GM12878 (cell line): ENCODE measurements around the gene NKRF. TPM values are rescaled to one million over a fixed set of nuclear protein-coding genes. Genes with fewer than 3 reads are reported as not detected.

Experiments used
- ATAC-seq: fragments of 200-7000 bp; cut with Tn5 transposase; 3 replicates; pipeline ENCODE4 v1.9.1; 2020; ENCODE audit warnings: mild to moderate bottlenecking, moderate library complexity
- BruUV-seq: library from RNA; stranded (reverse); fragments of 400-500 nt; replicated peaks from 2 replicates; lab custom pipeline; 2021; lab: Mats Ljungman, UMichigan
- CTCF ChIA-PET: fragments of 300-600 bp; sonication (Branson Sonifier 250); formaldehyde crosslinking; extraction: SDS; loops from one replicate; lab custom pipeline; 2021; ENCODE audit warnings: inconsistent platforms; lab: Yijun Ruan, JAX
- POLR2A ChIA-PET: fragments of 350-600 bp; formaldehyde crosslinking; extraction: SDS; loops from one replicate; lab custom pipeline; 2021; ENCODE audit warnings: inconsistent platforms; lab: Charles Lee
- RAD21 ChIA-PET: fragments of 300-600 bp; sonication (Branson Sonifier 250); formaldehyde crosslinking; loops from one replicate; lab custom pipeline; 2023; ENCODE audit warnings: antibody characterized with exemption; ENCODE audit not compliant: unreplicated experiment; lab: Charles Lee
- SMC1A ChIA-PET: fragments of 300-600 bp; sonication (Branson Sonifier 250); formaldehyde crosslinking; loops from one replicate; lab custom pipeline; 2023; ENCODE audit not compliant: unreplicated experiment, uncharacterized antibody; lab: Charles Lee
- DNase-seq: peaks from one replicate; pipeline ENCODE4 v3.0.0-alpha.2; 2011; ENCODE audit warnings: low read depth, low spot score
- FAIRE-seq: peaks from 3 replicates; lab custom pipeline; 2011; peaks lifted over from hg19 to GRCh38; lab: Jason Lieb, UNC
- H2AFZ ChIP-seq: 2 replicates; pipeline ENCODE4 v1.6.0; 2011; ENCODE audit warnings: low read depth, low read length, control low read depth; ENCODE audit not compliant: control insufficient read depth
- H3K27ac ChIP-seq: 2 replicates; pipeline ENCODE4 v1.5.1; 2011; ENCODE audit warnings: control low read depth; ENCODE audit not compliant: control insufficient read depth, insufficient read depth
- H3K27me3 ChIP-seq, 2 experiments: replicated peaks in 1 of 2; 2 replicates each; pipeline versions ENCODE4 v1.6.0 to v1.6.1; 2011; ENCODE audit warnings: low read length in 1 of 2; ENCODE audit not compliant: control insufficient read depth in 2 of 2, insufficient read depth in 2 of 2
- H3K36me3 ChIP-seq, 2 experiments: 2 replicates each; pipeline ENCODE4 v1.5.1; 2011; ENCODE audit warnings: low read length in 1 of 2; ENCODE audit not compliant: control insufficient read depth in 2 of 2, insufficient read depth in 2 of 2
- H3K4me1 ChIP-seq: 2 replicates; pipeline ENCODE4 v1.6.1; 2011; ENCODE audit warnings: mild to moderate bottlenecking, low read length, moderate library complexity, mixed read lengths; ENCODE audit not compliant: control insufficient read depth, insufficient read depth
- H3K4me2 ChIP-seq: 2 replicates; pipeline ENCODE4 v1.6.0; 2011; ENCODE audit warnings: control low read depth; ENCODE audit not compliant: control insufficient read depth, insufficient read depth
- H3K4me3 ChIP-seq: fragments of 200-600 bp; sonication (generic); 2 replicates; pipeline ENCODE4 v1.5.1; 2016
- H3K79me2 ChIP-seq: 2 replicates; pipeline ENCODE4 v1.6.0; 2011; ENCODE audit warnings: low read length; ENCODE audit not compliant: control insufficient read depth, insufficient read depth
- H3K9ac ChIP-seq: 2 replicates; pipeline ENCODE4 v1.8.0; 2011; ENCODE audit warnings: low read length, control low read depth, mixed read lengths; ENCODE audit not compliant: control insufficient read depth, insufficient read depth
- H3K9me3 ChIP-seq: replicated peaks from 3 replicates; pipeline ENCODE4 v1.5.1; 2011; ENCODE audit warnings: mild to moderate bottlenecking, low read length; ENCODE audit not compliant: control insufficient read depth, insufficient read depth
- H4K20me1 ChIP-seq: 2 replicates; pipeline ENCODE4 v1.6.0; 2011; ENCODE audit not compliant: control insufficient read depth, insufficient read depth
- MYB ChIP-seq: fragments of 150-350 bp; IDR thresholded peaks from 2 replicates; pipeline ENCODE4 v1.6.1; 2014; ENCODE audit warnings: mild to moderate bottlenecking, low read depth, low read length, borderline replicate concordance
- WGBS: methylation state at CpG from one replicate; pipeline ENCODE4 v1.1.6; 2016; ENCODE audit warnings: low lambda C conversion rate; ENCODE audit not compliant: insufficient replicate concordance, insufficient coverage; ENCODE audit errors: missing lambda C conversion rate; 5-methylcytosine and 5-hydroxymethylcytosine counted together
- in situ Hi-C: fragments of 300-500 bp; cut with MboI; formaldehyde crosslinking; loops from 9 replicates; pipeline ENCODE4 v1.14.3; 2018; ENCODE audit warnings: mixed read lengths
- intact Hi-C: fragments of 100-400 bp; cut with micrococcal nuclease; formaldehyde crosslinking; loops from one replicate; pipeline ENCODE4 v1.14.2; 2022; ENCODE audit not compliant: unreplicated experiment
- polyA plus RNA-seq, 11 experiments: library from polyadenylated mRNA; depleted of rRNA in 4 of 11; unstranded in 6 of 11; stranded (reverse) in 5 of 11; fragments of >200 nt; fragmentation: Nextera tagmentation in 4 of 11; fragmentation: Illumina TruSeq in 1 of 11; extraction: Ambion mirVana in 4 of 11; extraction: Trizol in 1 of 11; gene quantifications; 1 replicate in 1 of 11; 2 replicates in 10 of 11; pipeline versions ENCODE4 v1.2.1 to v1.2.3, GENCODE V29; 2011 to 2016; ENCODE audit warnings: inconsistent platforms in 2 of 11, missing spikeins in 2 of 11, low read depth in 1 of 11
- total RNA-seq, 4 experiments: library from RNA; depleted of rRNA in 3 of 4; stranded (reverse); fragments of >200 nt in 3 of 4; fragmentation: Illumina TruSeq in 1 of 4; extraction: Trizol in 1 of 4; gene quantifications; 2 replicates each; pipeline versions ENCODE4 v1.2.1 to v1.2.3, GENCODE V29; 2013 to 2021
- TF ChIP-seq, protein P1 (sequence below), 3 experiments: IDR thresholded peaks in 2 of 3; conservative IDR thresholded peaks in 1 of 3; 2 replicates each; pipeline ENCODE4 v1.5.1; 2011; ENCODE audit warnings: low read depth in 3 of 3, low read length in 3 of 3, mild to moderate bottlenecking in 3 of 3, control low read depth in 2 of 3, moderate library complexity in 2 of 3, inconsistent platforms in 1 of 3, mixed read lengths in 1 of 3; ENCODE audit not compliant: control insufficient read depth in 2 of 3, insufficient read depth in 1 of 3; ENCODE audit errors: extremely low read depth in 1 of 3

NKRF gene
- total and polyA plus RNA-seq, 10 of the 15 experiments (the other 5 are each of a cell fraction or from before 2014, with no cell fraction given), result 6.2 to 21.5 (median 10.1) TPM

DNA sequence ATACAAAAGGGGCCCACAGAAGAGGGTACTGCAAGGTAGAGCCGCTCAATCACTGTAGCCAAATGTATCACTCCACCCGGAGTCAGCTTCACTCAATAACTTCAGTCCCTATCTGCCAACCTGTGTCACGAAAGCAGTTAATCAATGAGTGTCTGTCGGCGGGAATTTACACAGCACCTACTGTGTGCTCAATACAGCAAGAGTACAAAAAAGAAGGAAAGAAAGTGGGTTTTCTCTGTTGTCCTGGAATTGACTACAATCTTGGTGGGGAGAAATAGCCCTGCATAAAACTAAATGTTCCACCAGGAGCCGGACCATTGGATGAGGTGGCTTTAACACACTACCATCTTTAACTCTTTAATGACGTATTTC is 780 bp upstream of the NKRF start:
- CTCF ChIA-PET, result interaction anchor here (0.6 to 2.2 kb wide), 11 partner anchors 9 to 178 kb away, joined by 3 to 13 read pairs (median 3); no protein-coding TSS in a partner anchor
- FAIRE-seq (no peak), ATAC-seq (peak; percentile 4; the same call in 1 of the 3 replicates), DNase-seq (no peak)
- Histone ChIP-seq H2AFZ (peak overlapping the region; percentile 45), H4K20me1 (no peaks in the 10 kb centered on the region), H3K4me1 (no peaks in the 10 kb centered on the region; the same call in 1 of the 2 replicates), H3K4me2 (peak overlapping the region; percentile 11), H3K9ac (no peak overlapping the region), H3K36me3 (no peaks in the 10 kb centered on the region; a peak in 1 of 4 replicates), H3K27me3 (no peaks in the 10 kb centered on the region), H3K4me3 (peak overlapping the region; percentile 57), H3K9me3 (no peaks in the 10 kb centered on the region), H3K27ac (peak overlapping the region; percentile 85), H3K79me2 (peaks cover 40% of the 10 kb centered on the region)
- no TSS peak for BruUV-seq
- POLR2A ChIA-PET, result interaction anchor here (0.9 to 2.1 kb wide), 6 partner anchors 10 to 148 kb away, joined by 4 to 13 read pairs (median 6); partner anchors contain the start of gene UBE2A
- no peak for TF ChIP-seq MYB
- TF ChIP-seq, protein P1, sequence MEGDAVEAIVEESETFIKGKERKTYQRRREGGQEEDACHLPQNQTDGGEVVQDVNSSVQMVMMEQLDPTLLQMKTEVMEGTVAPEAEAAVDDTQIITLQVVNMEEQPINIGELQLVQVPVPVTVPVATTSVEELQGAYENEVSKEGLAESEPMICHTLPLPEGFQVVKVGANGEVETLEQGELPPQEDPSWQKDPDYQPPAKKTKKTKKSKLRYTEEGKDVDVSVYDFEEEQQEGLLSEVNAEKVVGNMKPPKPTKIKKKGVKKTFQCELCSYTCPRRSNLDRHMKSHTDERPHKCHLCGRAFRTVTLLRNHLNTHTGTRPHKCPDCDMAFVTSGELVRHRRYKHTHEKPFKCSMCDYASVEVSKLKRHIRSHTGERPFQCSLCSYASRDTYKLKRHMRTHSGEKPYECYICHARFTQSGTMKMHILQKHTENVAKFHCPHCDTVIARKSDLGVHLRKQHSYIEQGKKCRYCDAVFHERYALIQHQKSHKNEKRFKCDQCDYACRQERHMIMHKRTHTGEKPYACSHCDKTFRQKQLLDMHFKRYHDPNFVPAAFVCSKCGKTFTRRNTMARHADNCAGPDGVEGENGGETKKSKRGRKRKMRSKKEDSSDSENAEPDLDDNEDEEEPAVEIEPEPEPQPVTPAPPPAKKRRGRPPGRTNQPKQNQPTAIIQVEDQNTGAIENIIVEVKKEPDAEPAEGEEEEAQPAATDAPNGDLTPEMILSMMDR (IDR thresholded peaks at IDR 0.05 in 2 of 3, conservative IDR thresholded peaks at IDR 0.05 in 1 of 3; ENCODE audit: control insufficient read depth in 2 of 3, extremely low read depth in 1 of 3, insufficient read depth in 1 of 3, low read depth in 3 of 3, low read length in 3 of 3), result 0 out of 6 replicates have a peak, but pooled peaks of 1 of the 3 experiments have one; percentile 2
- RAD21 ChIA-PET, result interaction anchor here (0.7 to 2.6 kb wide), 8 partner anchors 11 to 149 kb away, joined by 3 to 8 read pairs (median 4); partner anchors contain the start of gene UBE2A
- intact Hi-C loops, result no loop called here
- 31% methylated on average over 7 of the region's 7 CpGs for WGBS
- in situ Hi-C loops, result no loop called here
- SMC1A ChIA-PET, result interaction anchor here (0.9 to 2.3 kb wide), 6 partner anchors 9 to 157 kb away, joined by 3 to 9 read pairs (median 4); no protein-coding TSS in a partner anchor
